Neuronal stem cell (in vitro differentiated cells): ENCODE measurements around the gene RAD51B.

ENCODE experiments used
- DNase-seq: peaks from one replicate; pipeline ENCODE4 v3.0.0-alpha.2; 2013; ENCODE audit warnings: low spot score
- H2AFZ ChIP-seq: one replicate; pipeline ENCODE4 v1.6.1; 2013; ENCODE audit warnings: mild to moderate bottlenecking, low read length, inconsistent platforms
- H2AK5ac ChIP-seq: 2 replicates; pipeline ENCODE4 v1.6.1; 2013; ENCODE audit warnings: low read depth, mild to moderate bottlenecking, inconsistent platforms, low read length, moderate library complexity, mixed read lengths
- H2BK120ac ChIP-seq: 2 replicates; pipeline ENCODE4 v1.6.1; 2013; ENCODE audit warnings: low read depth, mild to moderate bottlenecking, inconsistent platforms, low read length, moderate library complexity, mixed read lengths
- H2BK12ac ChIP-seq: one replicate; pipeline ENCODE4 v1.6.1; 2013; ENCODE audit warnings: low read length, inconsistent platforms
- H2BK15ac ChIP-seq: 2 replicates; pipeline ENCODE4 v1.6.1; 2013; ENCODE audit warnings: mild to moderate bottlenecking, low read length, inconsistent platforms, mixed read lengths
- H2BK5ac ChIP-seq: one replicate; pipeline ENCODE4 v1.6.1; 2013; ENCODE audit warnings: inconsistent platforms, mild to moderate bottlenecking, low read length, moderate library complexity
- H3K14ac ChIP-seq: one replicate; pipeline ENCODE4 v1.6.1; 2013; ENCODE audit warnings: low read length, inconsistent platforms
- H3K18ac ChIP-seq: 2 replicates; pipeline ENCODE4 v1.6.1; 2013; ENCODE audit warnings: low read length, inconsistent platforms
- H3K23ac ChIP-seq: 2 replicates; pipeline ENCODE4 v1.6.1; 2013; ENCODE audit warnings: low read depth, mild to moderate bottlenecking, mixed read lengths, low read length, inconsistent platforms; ENCODE audit not compliant: poor library complexity
- H3K27ac ChIP-seq: replicated peaks from 3 replicates; pipeline ENCODE4 v1.5.1; 2013; ENCODE audit warnings: low read length, inconsistent platforms
- H3K27me3 ChIP-seq, 3 experiments: 2 replicates each; pipeline ENCODE4 v1.6.1; 2013; ENCODE audit warnings: low read length in 3 of 3, mild to moderate bottlenecking in 2 of 3, inconsistent platforms in 1 of 3, low read depth in 1 of 3, mixed read lengths in 1 of 3, moderate library complexity in 1 of 3; ENCODE audit not compliant: control insufficient read depth in 3 of 3, insufficient read depth in 3 of 3
- H3K36me3 ChIP-seq, 2 donors: replicated peaks in 1 of 2; 2 replicates each; pipeline ENCODE4 v1.6.1; 2013; ENCODE audit warnings: low read length in 2 of 2; ENCODE audit not compliant: control insufficient read depth in 2 of 2, insufficient read depth in 2 of 2
- H3K4ac ChIP-seq: 2 replicates; pipeline ENCODE4 v1.6.1; 2013; ENCODE audit warnings: inconsistent platforms, mild to moderate bottlenecking, low read length, moderate library complexity
- H3K4me1 ChIP-seq, 2 donors: 1 replicate in 1 of 2; 2 replicates in 1 of 2; pipeline ENCODE4 v1.6.1; 2013; ENCODE audit warnings: low read length in 2 of 2, low read depth in 1 of 2; ENCODE audit not compliant: control insufficient read depth in 2 of 2, insufficient read depth in 1 of 2
- H3K4me2 ChIP-seq: one replicate; pipeline ENCODE4 v1.6.1; 2013; ENCODE audit warnings: mild to moderate bottlenecking, low read length, inconsistent platforms; ENCODE audit not compliant: insufficient read depth, poor library complexity, severe bottlenecking
- H3K4me3 ChIP-seq, 2 donors: 2 replicates each; pipeline ENCODE4 v1.5.1; 2013; ENCODE audit warnings: low read length in 2 of 2, mild to moderate bottlenecking in 2 of 2, inconsistent platforms in 1 of 2, moderate library complexity in 1 of 2
- H3K79me1 ChIP-seq: one replicate; pipeline ENCODE4 v1.6.1; 2013; ENCODE audit warnings: low read depth, mild to moderate bottlenecking, inconsistent platforms, low read length, moderate library complexity
- H3K9ac ChIP-seq: one replicate; pipeline ENCODE4 v1.6.1; 2013; ENCODE audit warnings: mild to moderate bottlenecking, low read depth, low read length, inconsistent platforms; ENCODE audit not compliant: poor library complexity
- H3K9me3 ChIP-seq, 2 donors: replicated peaks in 1 of 2; 2 replicates each; pipeline versions ENCODE3 to v1.6.1; 2013; ENCODE audit warnings: low read length in 2 of 2, mild to moderate bottlenecking in 2 of 2, inconsistent platforms in 1 of 2, low read depth in 1 of 2, mixed read lengths in 1 of 2, moderate library complexity in 1 of 2; ENCODE audit not compliant: control insufficient read depth in 2 of 2, insufficient read depth in 1 of 2
- H4K8ac ChIP-seq: one replicate; pipeline ENCODE4 v1.6.1; 2013; ENCODE audit warnings: low read depth, mild to moderate bottlenecking, inconsistent platforms, low read length, moderate library complexity
- H4K91ac ChIP-seq: one replicate; pipeline ENCODE4 v1.6.1; 2013; ENCODE audit warnings: low read length, low read depth, mild to moderate bottlenecking, inconsistent platforms; ENCODE audit not compliant: poor library complexity
- WGBS, 2 donors: extraction: QIAGEN DNeasy Blood & Tissue Kit; methylation state at CpG; one replicate each; pipeline ENCODE4 v1.1.7; 2013; ENCODE audit warnings: missing lambda C conversion rate in 2 of 2, mixed read lengths in 1 of 2; ENCODE audit not compliant: insufficient read length in 2 of 2, insufficient replicate concordance in 1 of 2; ENCODE audit errors: extremely low coverage in 2 of 2; 5-methylcytosine and 5-hydroxymethylcytosine counted together

Gene RAD51B

GRCh38 chr14:68076451-68076850 lies 256.9 kb downstream of the RAD51B start:
- Histone ChIP-seq H3K4me1 (peaks cover 13 to 14% of the 10 kb centered on the region in 2 donors), H2BK120ac (no peak overlapping the region), H2BK12ac (no peak overlapping the region), H3K27ac (no peak overlapping the region), H3K23ac (no peak overlapping the region), H3K9me3 (peaks cover 0 to 18% of the 10 kb centered on the region in 2 donors), H2BK5ac (no peak overlapping the region), H3K18ac (no peak overlapping the region), H4K91ac (no peak overlapping the region), H3K14ac (no peak overlapping the region), H3K4me3 (no peak overlapping the region), H3K36me3 (no peaks in the 10 kb centered on the region), H3K4me2 (no peak overlapping the region), H2BK15ac (no peak overlapping the region), H3K4ac (no peak overlapping the region), H2AFZ (no peak overlapping the region), H2AK5ac (no peak overlapping the region), H3K79me1 (no peaks in the 10 kb centered on the region), H4K8ac (no peak overlapping the region), H3K27me3 (no peaks in the 10 kb centered on the region), H3K9ac (no peak overlapping the region)
- no peak for DNase-seq
- no CpG with 5 or more reads among the region's 1 CpG for WGBS, 2 donors

DNA sequence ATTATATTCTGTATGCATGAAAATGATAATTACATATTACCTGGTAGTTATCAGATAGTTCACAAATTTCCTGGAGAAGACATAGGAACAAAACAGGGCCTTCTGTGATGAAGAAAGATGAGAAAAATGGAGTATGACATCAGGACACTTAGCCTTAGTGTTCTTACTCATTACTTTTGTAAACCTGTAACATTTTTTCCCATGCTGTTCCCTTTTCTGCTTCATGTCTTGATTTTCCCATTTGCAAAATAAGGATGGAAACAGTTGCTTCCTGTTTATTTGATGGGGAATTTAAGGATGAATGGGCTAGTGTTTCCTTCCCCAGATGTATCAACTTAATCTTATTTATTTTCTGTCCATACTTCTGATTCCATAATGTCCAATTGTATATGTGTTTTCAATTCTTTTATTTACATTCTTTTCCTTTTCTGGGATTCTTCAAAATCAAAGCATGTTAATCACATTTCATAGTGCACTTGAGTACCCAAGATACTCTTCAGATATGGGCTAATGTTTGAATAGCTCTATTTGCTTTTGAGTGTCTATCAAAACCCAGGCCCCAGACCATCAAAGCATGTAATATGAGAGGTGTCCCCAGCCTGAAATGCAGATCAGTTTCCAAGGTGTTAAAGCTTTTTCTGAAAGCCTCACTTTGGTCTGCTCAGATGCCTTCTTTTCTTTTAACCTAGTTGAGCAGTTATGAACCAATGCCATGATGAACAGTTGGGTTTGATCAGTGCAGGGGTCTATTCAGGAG lies 260.5 kb downstream of the RAD51B start:
- H3K14ac ChIP-seq = no peak overlapping the region
- no peak overlapping the region for H4K8ac ChIP-seq
- no peak overlapping the region for H3K4me3 ChIP-seq
- H3K23ac ChIP-seq = no peak overlapping the region
- no peak overlapping the region for H3K18ac ChIP-seq
- H3K4ac ChIP-seq = no peak overlapping the region
- no peaks in the 10 kb centered on the region for H3K36me3 ChIP-seq
- H3K9me3 ChIP-seq = no peaks in the 10 kb centered on the region
- H3K79me1 ChIP-seq = no peaks in the 10 kb centered on the region
- no peak overlapping the region for H2BK120ac ChIP-seq
- no peak overlapping the region for H4K91ac ChIP-seq
- H2AFZ ChIP-seq = no peak overlapping the region
- H2AK5ac ChIP-seq = no peak overlapping the region
- H2BK5ac ChIP-seq = no peak overlapping the region
- peaks cover 9% of the 10 kb centered on the region in 2 donors for H3K4me1 ChIP-seq
- no peak overlapping the region for H3K27ac ChIP-seq
- H3K4me2 ChIP-seq = no peak overlapping the region
- no peak for DNase-seq
- no peaks in the 10 kb centered on the region for H3K27me3 ChIP-seq
- H3K9ac ChIP-seq = no peak overlapping the region
- no peak overlapping the region for H2BK15ac ChIP-seq
- H2BK12ac ChIP-seq = no peak overlapping the region

DNA sequence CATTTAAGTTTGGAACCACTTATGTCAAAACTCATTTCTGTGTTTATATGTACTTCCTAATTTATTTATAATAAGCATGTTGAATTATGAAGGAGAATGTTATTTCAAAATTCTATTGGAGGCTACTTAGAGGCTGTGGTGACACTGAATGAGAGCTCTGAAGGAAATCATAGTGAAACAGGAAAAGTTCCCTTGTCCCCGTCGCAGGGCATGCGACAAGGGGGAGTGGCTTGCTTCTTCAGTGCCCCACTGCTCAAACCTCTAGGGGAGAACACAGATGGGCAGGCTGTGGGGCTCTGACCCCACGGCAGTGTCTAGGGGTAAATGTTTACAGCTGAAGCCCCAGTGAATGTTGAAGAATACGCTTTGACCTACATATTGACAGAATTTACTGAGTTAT lies 261.9 kb downstream of the RAD51B start:
- H3K4me3 ChIP-seq = no peak overlapping the region
- H3K18ac ChIP-seq = no peak overlapping the region
- no peak overlapping the region for H2AK5ac ChIP-seq
- no peak overlapping the region for H3K14ac ChIP-seq
- no peak overlapping the region for H3K4ac ChIP-seq
- H3K4me2 ChIP-seq = no peak overlapping the region
- no peak overlapping the region for H3K9ac ChIP-seq
- no CpG with 5 or more reads among the region's 5 CpGs for WGBS, 2 donors
- no peak overlapping the region for H4K8ac ChIP-seq
- H3K79me1 ChIP-seq = peaks cover under 1% of the 10 kb centered on the region
- no peak for DNase-seq
- H2BK12ac ChIP-seq = no peak overlapping the region
- no peak overlapping the region for H3K23ac ChIP-seq
- no peak overlapping the region for H2BK15ac ChIP-seq
- no peaks in the 10 kb centered on the region for H3K36me3 ChIP-seq
- no peak overlapping the region for H2BK120ac ChIP-seq
- no peak overlapping the region for H2AFZ ChIP-seq
- H3K27me3 ChIP-seq = no peaks in the 10 kb centered on the region
- peaks cover 0 to 9% of the 10 kb centered on the region in 2 donors for H3K4me1 ChIP-seq
- no peak overlapping the region for H4K91ac ChIP-seq
- no peak overlapping the region for H3K27ac ChIP-seq
- no peaks in the 10 kb centered on the region for H3K9me3 ChIP-seq
- H2BK5ac ChIP-seq = no peak overlapping the region

DNA sequence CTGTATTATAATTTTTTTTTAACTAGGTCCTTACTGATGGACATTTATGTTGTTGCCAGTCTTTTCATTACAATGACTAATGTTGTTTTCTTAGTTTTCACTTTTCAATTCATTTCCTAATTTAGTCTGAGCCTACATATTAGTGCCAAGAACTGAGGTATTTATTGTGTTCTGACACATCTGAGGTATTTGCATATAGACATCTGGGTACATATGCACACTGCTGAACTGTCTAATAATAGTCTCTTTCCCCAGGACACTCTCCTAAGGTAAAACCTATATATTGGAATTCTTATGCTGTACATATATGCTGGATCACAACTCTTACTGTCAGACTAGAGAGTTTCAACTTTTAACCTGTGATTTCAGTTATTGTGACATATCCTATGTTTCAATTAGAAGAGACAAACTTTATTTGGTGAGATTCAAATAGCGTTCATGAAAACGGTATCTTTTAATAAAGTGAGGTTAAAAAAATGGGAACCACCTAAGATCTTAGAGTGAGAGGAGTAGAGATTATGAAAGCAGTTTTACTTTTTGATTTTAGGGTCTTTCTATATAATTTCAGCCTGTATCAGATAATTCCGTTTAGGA lies 263.2 kb downstream of the RAD51B start:
- H3K18ac ChIP-seq = no peak overlapping the region
- no peak overlapping the region for H2AFZ ChIP-seq
- no peaks in the 10 kb centered on the region for H3K9me3 ChIP-seq
- H3K9ac ChIP-seq = no peak overlapping the region
- no peak overlapping the region for H2AK5ac ChIP-seq
- H3K4me3 ChIP-seq = no peak overlapping the region
- H3K79me1 ChIP-seq = peaks cover 1% of the 10 kb centered on the region
- no peaks in the 10 kb centered on the region for H3K36me3 ChIP-seq
- H2BK12ac ChIP-seq = no peak overlapping the region
- H4K8ac ChIP-seq = no peak overlapping the region
- H2BK5ac ChIP-seq = no peak overlapping the region
- no CpG with 5 or more reads among the region's 3 CpGs for WGBS, 2 donors
- H3K23ac ChIP-seq = no peak overlapping the region
- DNase-seq = no peak
- H3K27me3 ChIP-seq = no peaks in the 10 kb centered on the region
- no peak overlapping the region for H3K4ac ChIP-seq
- no peak overlapping the region for H2BK15ac ChIP-seq
- no peak overlapping the region for H3K14ac ChIP-seq
- no peak overlapping the region for H2BK120ac ChIP-seq
- H4K91ac ChIP-seq = no peak overlapping the region
- no peak overlapping the region for H3K4me2 ChIP-seq
- H3K4me1 ChIP-seq = peaks cover 0 to 9% of the 10 kb centered on the region in 2 donors
- H3K27ac ChIP-seq = no peak overlapping the region
